Kidney (tissue), 14 donors: ENCODE data around the gene CYP4F11. TPM values are rescaled to one million over a fixed set of nuclear protein-coding genes. Genes with fewer than 3 reads are reported as not detected.

Experiments used
- DNase-seq, 5 donors: peaks; one replicate each; pipeline ENCODE4 v3.0.0-alpha.2; 2013 to 2020
- FAIRE-seq: peaks from 2 replicates; lab custom pipeline; 2012; peaks lifted over from hg19 to GRCh38; lab: Jason Lieb, UNC
- H3K27ac ChIP-seq, 2 donors: one replicate each; pipeline ENCODE4 v1.7.0; 2013; ENCODE audit warnings: low read depth in 2 of 2, low read length in 2 of 2, inconsistent platforms in 1 of 2
- H3K27me3 ChIP-seq: one replicate; pipeline ENCODE4 v1.7.1; 2013; ENCODE audit warnings: low read length, inconsistent platforms; ENCODE audit not compliant: control insufficient read depth, insufficient read depth
- H3K36me3 ChIP-seq, 3 donors: one replicate each; pipeline versions ENCODE4 v1.7.0 to v1.7.1; 2013; ENCODE audit warnings: low read length in 3 of 3, control low read depth in 1 of 3, inconsistent platforms in 1 of 3; ENCODE audit not compliant: insufficient read depth in 3 of 3, control insufficient read depth in 2 of 3
- H3K4me1 ChIP-seq, 3 donors: one replicate each; pipeline versions ENCODE4 v1.7.0 to v1.7.1; 2013; ENCODE audit warnings: low read length in 3 of 3, inconsistent platforms in 1 of 3, low read depth in 1 of 3; ENCODE audit not compliant: control insufficient read depth in 2 of 3, insufficient read depth in 2 of 3
- H3K4me3 ChIP-seq, 3 donors: one replicate each; pipeline versions ENCODE4 v1.7.0 to v1.8.1; 2013; ENCODE audit warnings: low read length in 3 of 3, control low read depth in 1 of 3, inconsistent platforms in 1 of 3
- H3K9ac ChIP-seq, 3 donors: one replicate each; pipeline versions ENCODE4 v1.7.0 to v1.7.1; 2013; ENCODE audit warnings: low read length in 3 of 3, control low read depth in 1 of 3, inconsistent platforms in 1 of 3
- H3K9me3 ChIP-seq, 3 donors: one replicate each; pipeline versions ENCODE4 v1.7.0 to v1.7.1; 2013; ENCODE audit warnings: low read length in 3 of 3, control low read depth in 1 of 3, inconsistent platforms in 1 of 3; ENCODE audit not compliant: control insufficient read depth in 2 of 3, insufficient read depth in 1 of 3
- intact Hi-C: fragments of 100-400 bp; cut with DNase I; formaldehyde crosslinking; loops from one replicate; pipeline ENCODE4 v1.11.1; 2022
- polyA plus RNA-seq: library from polyadenylated mRNA; stranded (reverse); fragments of 350-450 nt; fragmentation: Illumina TruSeq; extraction: RNeasy Lipid Tissue Mini Kit (QIAGEN cat#74804); gene quantifications from one replicate; pipeline ENCODE4 v1.2.3, GENCODE V29; 2014; ENCODE audit warnings: low read depth, low replicate concordance; ENCODE audit not compliant: insufficient read depth
- total RNA-seq: library from RNA; stranded (reverse); fragmentation: NEBNext Ultra II Directional; extraction: Animal tissue kit (Norgen Biotek cat#: 25700); gene quantifications from one replicate; pipeline ENCODE4 v1.2.1, GENCODE V29; 2021
- TF ChIP-seq, protein P1 (sequence below): IDR thresholded peaks from 3 replicates; pipeline ENCODE4 v1.5.1; 2012; ENCODE audit warnings: mild to moderate bottlenecking, moderate library complexity, borderline replicate concordance; ENCODE audit not compliant: insufficient read depth; ENCODE audit errors: extremely low read depth
- donor health status: control.
- donor health status: control.
- donor health status: control.
- donor health status: control.
- donor health status: control.
- donor health status: DM: yes; HTN: yes; CAD: no.
- donor health status: Normal renal cell carcinoma (clear cell type).

The CYP4F11 gene
- total and polyA plus RNA-seq, 2 donors from 2014 or later: 2.1 to 7.2 TPM

- DNase-seq (no peak), FAIRE-seq (no peak)
- intact Hi-C loops: no loop called here
- no peaks in the 10 kb centered on the region for H3K9me3 ChIP-seq
- no peaks in the 10 kb centered on the region for H3K4me1 ChIP-seq
- TF ChIP-seq, protein P1, sequence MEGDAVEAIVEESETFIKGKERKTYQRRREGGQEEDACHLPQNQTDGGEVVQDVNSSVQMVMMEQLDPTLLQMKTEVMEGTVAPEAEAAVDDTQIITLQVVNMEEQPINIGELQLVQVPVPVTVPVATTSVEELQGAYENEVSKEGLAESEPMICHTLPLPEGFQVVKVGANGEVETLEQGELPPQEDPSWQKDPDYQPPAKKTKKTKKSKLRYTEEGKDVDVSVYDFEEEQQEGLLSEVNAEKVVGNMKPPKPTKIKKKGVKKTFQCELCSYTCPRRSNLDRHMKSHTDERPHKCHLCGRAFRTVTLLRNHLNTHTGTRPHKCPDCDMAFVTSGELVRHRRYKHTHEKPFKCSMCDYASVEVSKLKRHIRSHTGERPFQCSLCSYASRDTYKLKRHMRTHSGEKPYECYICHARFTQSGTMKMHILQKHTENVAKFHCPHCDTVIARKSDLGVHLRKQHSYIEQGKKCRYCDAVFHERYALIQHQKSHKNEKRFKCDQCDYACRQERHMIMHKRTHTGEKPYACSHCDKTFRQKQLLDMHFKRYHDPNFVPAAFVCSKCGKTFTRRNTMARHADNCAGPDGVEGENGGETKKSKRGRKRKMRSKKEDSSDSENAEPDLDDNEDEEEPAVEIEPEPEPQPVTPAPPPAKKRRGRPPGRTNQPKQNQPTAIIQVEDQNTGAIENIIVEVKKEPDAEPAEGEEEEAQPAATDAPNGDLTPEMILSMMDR: no peak
- H3K9ac ChIP-seq: no peak overlapping the region
- no peak overlapping the region for H3K27ac ChIP-seq
- no peaks in the 10 kb centered on the region for H3K36me3 ChIP-seq
- no peaks in the 10 kb centered on the region for H3K27me3 ChIP-seq
- H3K4me3 ChIP-seq: no peak overlapping the region
Observed at GRCh38 chr19:15923702-15924101, 10.6 kb downstream of the CYP4F11 start.

DNA sequence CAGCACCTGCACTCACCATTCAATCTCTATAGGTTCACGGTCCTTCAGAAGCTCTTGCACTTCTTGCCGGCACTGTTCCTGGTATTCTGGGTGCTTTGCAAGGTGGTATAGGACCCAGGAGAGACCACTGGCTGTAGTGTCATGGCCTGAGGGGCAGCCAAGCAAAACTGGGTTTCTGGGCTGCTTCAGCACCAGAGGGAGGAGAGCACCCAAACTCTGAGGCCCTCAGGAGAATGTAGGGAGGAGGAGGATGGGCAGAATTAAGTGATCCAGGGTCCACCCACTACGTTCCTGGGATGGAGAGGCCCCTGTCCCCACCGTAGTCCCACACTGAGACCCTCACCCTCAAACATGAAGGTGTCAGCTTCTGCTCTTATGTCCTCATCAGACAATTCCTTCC lies 12.3 kb downstream of the CYP4F11 start:
- no peaks in the 10 kb centered on the region for H3K27me3 ChIP-seq
- FAIRE-seq (no peak), DNase-seq (no peak)
- H3K4me3 ChIP-seq: no peak overlapping the region
- H3K4me1 ChIP-seq: no peaks in the 10 kb centered on the region
- H3K27ac ChIP-seq: no peak overlapping the region
- H3K9ac ChIP-seq: no peak overlapping the region
- TF ChIP-seq, protein P1: no peak
- H3K9me3 ChIP-seq: no peaks in the 10 kb centered on the region
- intact Hi-C loops: no loop called here
- H3K36me3 ChIP-seq: no peaks in the 10 kb centered on the region

- no peak overlapping the region for H3K4me3 ChIP-seq
- no peaks in the 10 kb centered on the region for H3K27me3 ChIP-seq
- FAIRE-seq (no peak), DNase-seq (no peak)
- H3K36me3 ChIP-seq: no peaks in the 10 kb centered on the region
- TF ChIP-seq, protein P1: no peak
- H3K9me3 ChIP-seq: peaks cover 0 to 9% (median 0%) of the 10 kb centered on the region in 3 donors
- intact Hi-C loops: no loop called here
- no peaks in the 10 kb centered on the region for H3K4me1 ChIP-seq
- no peak overlapping the region for H3K27ac ChIP-seq
- H3K9ac ChIP-seq: no peak overlapping the region
Observed at GRCh38 chr19:15919243-15919642, 15.1 kb downstream of the CYP4F11 start.

DNA sequence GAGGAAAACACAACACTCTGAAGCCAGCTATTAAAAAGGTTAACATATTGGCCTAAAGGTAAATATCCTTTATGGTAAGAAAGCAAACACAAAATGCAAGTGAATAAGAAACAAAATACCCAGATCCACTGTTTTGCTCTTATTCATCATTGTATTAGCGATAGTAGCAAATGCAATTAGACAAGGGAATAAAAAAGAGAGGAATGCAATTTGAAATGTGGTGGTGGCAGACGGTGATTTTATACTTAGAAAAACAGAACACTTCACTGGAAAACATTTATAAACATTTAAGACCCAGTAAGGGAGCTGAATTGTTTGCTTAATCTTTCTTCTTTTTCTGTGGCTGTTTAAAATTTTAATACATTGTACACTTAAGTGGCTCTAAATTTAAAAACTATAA lies 19.2 kb downstream of the CYP4F11 start:
- intact Hi-C loops: no loop called here
- no peak for DNase-seq
- no peaks in the 10 kb centered on the region for H3K4me1 ChIP-seq
- TF ChIP-seq, protein P1: no peak
- no peak overlapping the region for H3K9ac ChIP-seq
- no peak for FAIRE-seq
- H3K4me3 ChIP-seq: no peak overlapping the region
- peaks cover 6% of the 10 kb centered on the region for H3K27me3 ChIP-seq
- H3K9me3 ChIP-seq: peaks cover 0 to 9% (median 0%) of the 10 kb centered on the region in 3 donors
- no peaks in the 10 kb centered on the region for H3K36me3 ChIP-seq
- no peak overlapping the region for H3K27ac ChIP-seq
